ENCODE measurements around the gene INPP5D.

INPP5D gene

DNA sequence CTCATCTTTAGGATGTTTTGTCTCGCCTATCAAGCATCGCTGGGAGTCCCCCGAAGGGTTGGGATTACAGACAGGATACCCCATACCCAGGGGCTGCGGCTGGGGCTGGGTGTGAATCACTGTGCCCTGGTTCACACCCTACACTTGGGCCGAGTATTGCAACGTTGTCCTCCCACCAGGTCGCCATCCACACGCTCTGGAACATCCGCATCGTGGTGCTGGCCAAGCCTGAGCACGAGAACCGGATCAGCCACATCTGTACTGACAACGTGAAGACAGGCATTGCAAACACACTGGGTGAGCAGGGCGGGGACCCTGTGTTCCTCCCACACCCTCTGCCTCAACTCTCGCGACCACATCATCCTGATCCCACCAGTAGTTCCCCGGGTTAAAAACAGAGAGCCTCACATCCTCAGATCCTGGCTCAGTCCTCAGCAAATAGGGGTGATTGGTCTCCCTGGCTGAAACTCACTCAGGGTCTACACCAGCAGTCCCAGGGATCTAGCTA is 104.0 kb downstream of the INPP5D start:
- no peak for TF ChIP-seq TOX (CRISPR knock-in tag; IDR thresholded peaks at IDR 0.05; ENCODE audit: borderline replicate concordance)
- no peak for TF ChIP-seq PPARA (CRISPR knock-in tag; IDR thresholded peaks at IDR 0.05; ENCODE audit: borderline replicate concordance)
- TF ChIP-seq CSDC2 (CRISPR knock-in tag; IDR thresholded peaks at IDR 0.05) = no peak
- TF ChIP-seq, protein P1, sequence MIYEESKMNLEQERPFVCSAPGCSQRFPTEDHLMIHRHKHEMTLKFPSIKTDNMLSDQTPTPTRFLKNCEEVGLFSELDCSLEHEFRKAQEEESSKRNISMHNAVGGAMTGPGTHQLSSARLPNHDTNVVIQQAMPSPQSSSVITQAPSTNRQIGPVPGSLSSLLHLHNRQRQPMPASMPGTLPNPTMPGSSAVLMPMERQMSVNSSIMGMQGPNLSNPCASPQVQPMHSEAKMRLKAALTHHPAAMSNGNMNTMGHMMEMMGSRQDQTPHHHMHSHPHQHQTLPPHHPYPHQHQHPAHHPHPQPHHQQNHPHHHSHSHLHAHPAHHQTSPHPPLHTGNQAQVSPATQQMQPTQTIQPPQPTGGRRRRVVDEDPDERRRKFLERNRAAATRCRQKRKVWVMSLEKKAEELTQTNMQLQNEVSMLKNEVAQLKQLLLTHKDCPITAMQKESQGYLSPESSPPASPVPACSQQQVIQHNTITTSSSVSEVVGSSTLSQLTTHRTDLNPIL (CRISPR knock-in tag; IDR thresholded peaks at IDR 0.05; ENCODE audit: low read depth) = no peak
- TF ChIP-seq, protein P2, sequence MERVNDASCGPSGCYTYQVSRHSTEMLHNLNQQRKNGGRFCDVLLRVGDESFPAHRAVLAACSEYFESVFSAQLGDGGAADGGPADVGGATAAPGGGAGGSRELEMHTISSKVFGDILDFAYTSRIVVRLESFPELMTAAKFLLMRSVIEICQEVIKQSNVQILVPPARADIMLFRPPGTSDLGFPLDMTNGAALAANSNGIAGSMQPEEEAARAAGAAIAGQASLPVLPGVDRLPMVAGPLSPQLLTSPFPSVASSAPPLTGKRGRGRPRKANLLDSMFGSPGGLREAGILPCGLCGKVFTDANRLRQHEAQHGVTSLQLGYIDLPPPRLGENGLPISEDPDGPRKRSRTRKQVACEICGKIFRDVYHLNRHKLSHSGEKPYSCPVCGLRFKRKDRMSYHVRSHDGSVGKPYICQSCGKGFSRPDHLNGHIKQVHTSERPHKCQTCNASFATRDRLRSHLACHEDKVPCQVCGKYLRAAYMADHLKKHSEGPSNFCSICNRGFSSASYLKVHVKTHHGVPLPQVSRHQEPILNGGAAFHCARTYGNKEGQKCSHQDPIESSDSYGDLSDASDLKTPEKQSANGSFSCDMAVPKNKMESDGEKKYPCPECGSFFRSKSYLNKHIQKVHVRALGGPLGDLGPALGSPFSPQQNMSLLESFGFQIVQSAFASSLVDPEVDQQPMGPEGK (CRISPR knock-in tag; IDR thresholded peaks at IDR 0.05; ENCODE audit: borderline replicate concordance) = no peak
- TF ChIP-seq ZNF70 (CRISPR knock-in tag; IDR thresholded peaks at IDR 0.05) = no peak
- TF ChIP-seq, protein P3, sequence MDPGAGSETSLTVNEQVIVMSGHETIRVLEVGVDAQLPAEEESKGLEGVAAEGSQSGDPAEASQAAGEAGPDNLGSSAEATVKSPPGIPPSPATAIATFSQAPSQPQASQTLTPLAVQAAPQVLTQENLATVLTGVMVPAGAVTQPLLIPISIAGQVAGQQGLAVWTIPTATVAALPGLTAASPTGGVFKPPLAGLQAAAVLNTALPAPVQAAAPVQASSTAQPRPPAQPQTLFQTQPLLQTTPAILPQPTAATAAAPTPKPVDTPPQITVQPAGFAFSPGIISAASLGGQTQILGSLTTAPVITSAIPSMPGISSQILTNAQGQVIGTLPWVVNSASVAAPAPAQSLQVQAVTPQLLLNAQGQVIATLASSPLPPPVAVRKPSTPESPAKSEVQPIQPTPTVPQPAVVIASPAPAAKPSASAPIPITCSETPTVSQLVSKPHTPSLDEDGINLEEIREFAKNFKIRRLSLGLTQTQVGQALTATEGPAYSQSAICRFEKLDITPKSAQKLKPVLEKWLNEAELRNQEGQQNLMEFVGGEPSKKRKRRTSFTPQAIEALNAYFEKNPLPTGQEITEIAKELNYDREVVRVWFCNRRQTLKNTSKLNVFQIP (CRISPR knock-in tag; IDR thresholded peaks at IDR 0.05; ENCODE audit: borderline replicate concordance, low read depth) = no peak
- no peak for TF ChIP-seq ZC3H10 (CRISPR knock-in tag; IDR thresholded peaks at IDR 0.05)
- TF ChIP-seq TCF4 (CRISPR knock-in tag; IDR thresholded peaks at IDR 0.05; ENCODE audit: borderline replicate concordance) = no peak
- TF ChIP-seq RARB (CRISPR knock-in tag; IDR thresholded peaks at IDR 0.05) = no peak
- no peak for TF ChIP-seq ARNTL (CRISPR knock-in tag; IDR thresholded peaks at IDR 0.05; ENCODE audit: borderline replicate concordance, low read depth)
- no peak for TF ChIP-seq GLIS3 (CRISPR knock-in tag; IDR thresholded peaks at IDR 0.05)
- no peak for TF ChIP-seq OSR1 (CRISPR knock-in tag; IDR thresholded peaks at IDR 0.05)
- TF ChIP-seq, protein P4, sequence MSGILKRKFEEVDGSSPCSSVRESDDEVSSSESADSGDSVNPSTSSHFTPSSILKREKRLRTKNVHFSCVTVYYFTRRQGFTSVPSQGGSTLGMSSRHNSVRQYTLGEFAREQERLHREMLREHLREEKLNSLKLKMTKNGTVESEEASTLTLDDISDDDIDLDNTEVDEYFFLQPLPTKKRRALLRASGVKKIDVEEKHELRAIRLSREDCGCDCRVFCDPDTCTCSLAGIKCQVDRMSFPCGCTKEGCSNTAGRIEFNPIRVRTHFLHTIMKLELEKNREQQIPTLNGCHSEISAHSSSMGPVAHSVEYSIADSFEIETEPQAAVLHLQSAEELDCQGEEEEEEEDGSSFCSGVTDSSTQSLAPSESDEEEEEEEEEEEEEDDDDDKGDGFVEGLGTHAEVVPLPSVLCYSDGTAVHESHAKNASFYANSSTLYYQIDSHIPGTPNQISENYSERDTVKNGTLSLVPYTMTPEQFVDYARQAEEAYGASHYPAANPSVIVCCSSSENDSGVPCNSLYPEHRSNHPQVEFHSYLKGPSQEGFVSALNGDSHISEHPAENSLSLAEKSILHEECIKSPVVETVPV (CRISPR knock-in tag; IDR thresholded peaks at IDR 0.05) = no peak
- no peak for TF ChIP-seq ESRRG (CRISPR knock-in tag; IDR thresholded peaks at IDR 0.05)
- TF ChIP-seq, protein P5, sequence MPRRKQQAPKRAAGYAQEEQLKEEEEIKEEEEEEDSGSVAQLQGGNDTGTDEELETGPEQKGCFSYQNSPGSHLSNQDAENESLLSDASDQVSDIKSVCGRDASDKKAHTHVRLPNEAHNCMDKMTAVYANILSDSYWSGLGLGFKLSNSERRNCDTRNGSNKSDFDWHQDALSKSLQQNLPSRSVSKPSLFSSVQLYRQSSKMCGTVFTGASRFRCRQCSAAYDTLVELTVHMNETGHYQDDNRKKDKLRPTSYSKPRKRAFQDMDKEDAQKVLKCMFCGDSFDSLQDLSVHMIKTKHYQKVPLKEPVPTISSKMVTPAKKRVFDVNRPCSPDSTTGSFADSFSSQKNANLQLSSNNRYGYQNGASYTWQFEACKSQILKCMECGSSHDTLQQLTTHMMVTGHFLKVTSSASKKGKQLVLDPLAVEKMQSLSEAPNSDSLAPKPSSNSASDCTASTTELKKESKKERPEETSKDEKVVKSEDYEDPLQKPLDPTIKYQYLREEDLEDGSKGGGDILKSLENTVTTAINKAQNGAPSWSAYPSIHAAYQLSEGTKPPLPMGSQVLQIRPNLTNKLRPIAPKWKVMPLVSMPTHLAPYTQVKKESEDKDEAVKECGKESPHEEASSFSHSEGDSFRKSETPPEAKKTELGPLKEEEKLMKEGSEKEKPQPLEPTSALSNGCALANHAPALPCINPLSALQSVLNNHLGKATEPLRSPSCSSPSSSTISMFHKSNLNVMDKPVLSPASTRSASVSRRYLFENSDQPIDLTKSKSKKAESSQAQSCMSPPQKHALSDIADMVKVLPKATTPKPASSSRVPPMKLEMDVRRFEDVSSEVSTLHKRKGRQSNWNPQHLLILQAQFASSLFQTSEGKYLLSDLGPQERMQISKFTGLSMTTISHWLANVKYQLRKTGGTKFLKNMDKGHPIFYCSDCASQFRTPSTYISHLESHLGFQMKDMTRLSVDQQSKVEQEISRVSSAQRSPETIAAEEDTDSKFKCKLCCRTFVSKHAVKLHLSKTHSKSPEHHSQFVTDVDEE (CRISPR knock-in tag; IDR thresholded peaks at IDR 0.05) = no peak
- TF ChIP-seq SNAI2 (CRISPR knock-in tag; IDR thresholded peaks at IDR 0.05) = no peak
- no peak for TF ChIP-seq BACH2 (CRISPR knock-in tag; IDR thresholded peaks at IDR 0.05; ENCODE audit: borderline replicate concordance)
- ATAC-seq = no peak

DNA sequence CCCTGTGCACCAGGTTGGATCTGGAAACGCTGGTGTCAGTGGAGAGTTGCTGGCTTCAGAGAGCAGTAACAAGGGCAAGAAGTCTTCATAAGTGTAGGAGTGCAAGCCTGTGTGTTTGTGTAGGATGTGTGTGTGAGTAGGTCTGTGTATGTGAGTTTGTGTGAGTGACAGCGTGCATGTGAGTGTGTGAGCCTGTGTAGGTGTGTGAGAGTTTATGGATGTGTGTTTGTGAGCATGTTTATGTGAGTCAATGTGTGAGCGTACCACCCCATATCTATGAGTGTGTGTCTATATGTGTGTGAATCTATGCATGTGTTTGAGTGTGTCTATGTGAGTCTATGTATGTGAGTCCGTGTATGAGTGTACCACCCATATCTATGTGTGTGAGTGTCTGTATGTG is 104.8 kb downstream of the INPP5D start:
- no peak for ATAC-seq
- TF ChIP-seq ZFP30 (CRISPR knock-in tag; IDR thresholded peaks at IDR 0.05) = no peak
- TF ChIP-seq ESRRG (CRISPR knock-in tag; IDR thresholded peaks at IDR 0.05) = no peak
- no peak for TF ChIP-seq ZC3H10 (CRISPR knock-in tag; IDR thresholded peaks at IDR 0.05)
- TF ChIP-seq RARB (CRISPR knock-in tag; IDR thresholded peaks at IDR 0.05) = no peak

DNA sequence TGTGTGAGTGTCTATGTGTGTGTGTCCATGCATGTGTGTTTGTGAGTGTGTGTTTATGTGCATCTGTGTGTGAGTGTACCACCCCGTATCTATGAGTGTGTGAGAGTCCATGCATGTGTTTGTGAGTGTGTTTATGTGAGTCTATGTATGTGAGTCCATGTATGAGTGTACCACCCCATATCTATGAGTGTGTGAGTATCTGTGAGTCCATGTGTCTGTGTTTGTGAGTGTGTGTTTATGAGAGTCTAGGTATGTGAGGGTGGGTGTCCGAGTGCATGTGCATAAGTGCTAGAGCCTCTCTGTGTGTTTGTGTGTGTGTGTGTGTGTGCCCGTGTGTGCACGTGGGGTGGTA is 105.4 kb downstream of the INPP5D start:
- no peak for ATAC-seq
- TF ChIP-seq ZNF70 (CRISPR knock-in tag; IDR thresholded peaks at IDR 0.05) = no peak
- no peak for TF ChIP-seq TCF4 (CRISPR knock-in tag; IDR thresholded peaks at IDR 0.05; ENCODE audit: borderline replicate concordance)
- no peak for TF ChIP-seq ARNTL (CRISPR knock-in tag; IDR thresholded peaks at IDR 0.05; ENCODE audit: borderline replicate concordance, low read depth)
- TF ChIP-seq, protein P5 (CRISPR knock-in tag; IDR thresholded peaks at IDR 0.05) = no peak
- TF ChIP-seq, protein P2 (CRISPR knock-in tag; IDR thresholded peaks at IDR 0.05; ENCODE audit: borderline replicate concordance) = no peak
- TF ChIP-seq PPARA (CRISPR knock-in tag; IDR thresholded peaks at IDR 0.05; ENCODE audit: borderline replicate concordance) = no peak
- no peak for TF ChIP-seq BACH2 (CRISPR knock-in tag; IDR thresholded peaks at IDR 0.05; ENCODE audit: borderline replicate concordance)
- no peak for TF ChIP-seq ZNF8 (CRISPR knock-in tag; IDR thresholded peaks at IDR 0.05)
- no peak for TF ChIP-seq TOX (CRISPR knock-in tag; IDR thresholded peaks at IDR 0.05; ENCODE audit: borderline replicate concordance)
- TF ChIP-seq GLIS3 (CRISPR knock-in tag; IDR thresholded peaks at IDR 0.05) = no peak
- TF ChIP-seq, protein P1 (CRISPR knock-in tag; IDR thresholded peaks at IDR 0.05; ENCODE audit: low read depth) = no peak

Measured in SK-N-SH treated with all-trans-retinoic acid at 6 μM for 48 hours (cell line).